ENCODE measurements around the gene TXNDC11. TPM values are rescaled to one million over a fixed set of nuclear protein-coding genes. Genes with fewer than 3 reads are reported as not detected.

Gene TXNDC11
- total RNA-seq, 2 donors from 2014 or later, result 29.5 to 38.1 TPM

DNA sequence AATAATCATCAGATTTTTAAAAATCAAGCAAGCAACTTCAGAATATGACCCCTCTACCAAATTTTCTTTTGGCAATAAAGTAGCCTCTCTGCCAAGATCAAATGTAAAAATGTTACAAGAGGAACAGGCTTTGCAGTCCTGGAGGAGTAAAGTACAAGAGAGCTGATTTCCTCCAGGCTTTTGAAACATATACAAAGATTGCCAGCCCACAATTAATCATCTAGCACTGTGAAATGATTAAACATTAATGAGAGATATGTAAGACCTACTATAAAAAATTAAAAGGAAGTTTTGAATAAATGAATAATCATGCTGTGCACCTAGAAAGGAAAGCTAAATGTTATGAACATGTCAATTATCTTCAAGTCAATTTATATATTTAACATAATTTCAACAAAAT, 26.3 kb downstream of the TXNDC11 start:
- Histone ChIP-seq H3K4me1 (no peaks in the 10 kb centered on the region), H3K9me3 (no peaks in the 10 kb centered on the region), H3K36me3 (peaks cover 32% of the 10 kb centered on the region), H3K4me3 (no peak overlapping the region), H3K27me3 (no peaks in the 10 kb centered on the region), H3K27ac (no peak overlapping the region)
- no peak for DNase-seq (ENCODE audit: low spot score)
- TF ChIP-seq, protein P1, sequence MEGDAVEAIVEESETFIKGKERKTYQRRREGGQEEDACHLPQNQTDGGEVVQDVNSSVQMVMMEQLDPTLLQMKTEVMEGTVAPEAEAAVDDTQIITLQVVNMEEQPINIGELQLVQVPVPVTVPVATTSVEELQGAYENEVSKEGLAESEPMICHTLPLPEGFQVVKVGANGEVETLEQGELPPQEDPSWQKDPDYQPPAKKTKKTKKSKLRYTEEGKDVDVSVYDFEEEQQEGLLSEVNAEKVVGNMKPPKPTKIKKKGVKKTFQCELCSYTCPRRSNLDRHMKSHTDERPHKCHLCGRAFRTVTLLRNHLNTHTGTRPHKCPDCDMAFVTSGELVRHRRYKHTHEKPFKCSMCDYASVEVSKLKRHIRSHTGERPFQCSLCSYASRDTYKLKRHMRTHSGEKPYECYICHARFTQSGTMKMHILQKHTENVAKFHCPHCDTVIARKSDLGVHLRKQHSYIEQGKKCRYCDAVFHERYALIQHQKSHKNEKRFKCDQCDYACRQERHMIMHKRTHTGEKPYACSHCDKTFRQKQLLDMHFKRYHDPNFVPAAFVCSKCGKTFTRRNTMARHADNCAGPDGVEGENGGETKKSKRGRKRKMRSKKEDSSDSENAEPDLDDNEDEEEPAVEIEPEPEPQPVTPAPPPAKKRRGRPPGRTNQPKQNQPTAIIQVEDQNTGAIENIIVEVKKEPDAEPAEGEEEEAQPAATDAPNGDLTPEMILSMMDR (IDR thresholded peaks at IDR 0.05), result no peak

DNA sequence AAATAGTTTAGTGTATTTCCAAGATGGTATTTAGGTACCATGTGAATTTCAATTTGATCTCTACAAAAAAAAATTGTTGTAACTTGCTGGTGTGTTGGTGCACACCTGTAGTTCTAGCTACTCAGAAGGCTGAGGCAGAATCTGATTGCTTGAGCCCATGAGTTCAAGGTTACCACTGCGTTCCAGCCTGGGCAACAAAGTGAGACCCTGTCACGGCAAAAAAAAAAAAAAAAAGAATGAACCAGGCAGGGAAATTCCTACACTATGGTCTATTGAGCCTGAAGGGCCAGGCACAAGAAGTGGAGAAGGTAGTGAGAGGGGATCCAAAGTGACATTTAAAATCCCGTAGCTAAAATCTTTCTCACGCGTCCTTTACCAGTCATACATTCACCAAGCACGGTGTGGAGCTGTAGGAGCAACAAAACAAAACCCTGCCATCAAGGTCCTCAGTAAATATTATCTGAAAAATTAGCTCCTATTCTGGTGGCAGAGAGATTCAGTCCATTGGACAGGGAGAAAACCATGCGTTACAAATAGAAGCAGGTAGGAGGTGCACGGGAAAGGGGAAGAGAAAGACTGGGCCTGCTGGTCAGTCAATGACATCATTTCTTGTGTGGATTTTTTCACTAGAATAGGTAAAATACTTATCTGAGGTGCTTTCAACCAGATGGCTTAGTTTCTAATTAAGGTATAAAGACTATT, 27.3 kb downstream of the TXNDC11 start:
- no peaks in the 10 kb centered on the region for H3K4me1 ChIP-seq
- no peaks in the 10 kb centered on the region for H3K27me3 ChIP-seq
- no peak for DNase-seq (ENCODE audit: low spot score)
- peaks cover 32% of the 10 kb centered on the region for H3K36me3 ChIP-seq
- no peak overlapping the region for H3K27ac ChIP-seq
- H3K4me3 ChIP-seq, result no peak overlapping the region
- TF ChIP-seq, protein P1 (IDR thresholded peaks at IDR 0.05), result no peak
- no peaks in the 10 kb centered on the region for H3K9me3 ChIP-seq

DNA sequence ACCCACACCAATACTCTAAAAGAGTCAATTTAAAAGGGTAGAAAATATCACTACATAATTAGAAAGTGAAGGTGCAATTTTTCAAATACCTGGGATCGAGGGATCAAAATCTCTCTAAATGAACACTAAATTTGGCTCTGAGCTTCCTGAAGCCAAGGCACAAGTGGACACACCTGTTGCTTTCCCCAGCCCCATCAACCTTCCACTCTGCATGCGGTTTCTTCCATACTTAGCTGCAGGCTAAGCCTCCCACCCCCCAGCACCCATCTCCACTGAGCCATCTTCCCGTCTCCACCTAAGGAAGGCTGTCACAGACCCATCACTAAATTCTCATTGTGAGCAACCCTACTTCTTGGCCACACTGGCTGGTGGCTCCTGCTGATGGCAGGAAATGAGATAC, 30.5 kb downstream of the TXNDC11 start:
- Histone ChIP-seq H3K4me1 (peaks cover 0 to 5% of the 10 kb centered on the region in 2 donors), H3K27me3 (no peaks in the 10 kb centered on the region), H3K36me3 (peaks cover 28% of the 10 kb centered on the region), H3K4me3 (no peak overlapping the region), H3K27ac (no peak overlapping the region), H3K9me3 (no peaks in the 10 kb centered on the region)
- TF ChIP-seq, protein P1 (IDR thresholded peaks at IDR 0.05), result no peak
- no peak for DNase-seq (ENCODE audit: low spot score)

DNA sequence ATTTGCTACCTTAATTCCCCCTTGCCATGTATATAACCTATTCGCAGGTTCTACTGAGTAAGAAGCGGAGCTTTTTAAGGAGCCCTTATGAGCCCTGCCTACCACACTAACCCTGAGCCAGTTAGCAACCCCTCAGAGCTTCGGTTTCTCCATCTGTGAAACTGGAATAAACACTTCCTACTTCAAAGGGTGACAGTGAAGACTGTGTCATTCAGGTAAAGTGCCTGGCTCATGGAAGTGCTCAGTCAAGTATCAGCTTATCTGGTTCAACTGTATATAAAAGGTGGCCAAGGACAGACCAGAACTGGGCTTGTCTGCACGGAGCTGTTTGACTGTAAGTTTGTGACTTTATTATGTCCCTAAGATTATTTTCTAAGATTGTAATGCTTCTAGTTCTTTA, 31.0 kb downstream of the TXNDC11 start:
- Histone ChIP-seq H3K9me3 (no peaks in the 10 kb centered on the region), H3K27me3 (no peaks in the 10 kb centered on the region), H3K4me3 (no peak overlapping the region), H3K27ac (no peak overlapping the region), H3K36me3 (peaks cover 28% of the 10 kb centered on the region), H3K4me1 (peaks cover 0 to 9% of the 10 kb centered on the region in 2 donors)
- no peak for DNase-seq (ENCODE audit: low spot score)
- TF ChIP-seq, protein P1 (IDR thresholded peaks at IDR 0.05), result no peak

DNA sequence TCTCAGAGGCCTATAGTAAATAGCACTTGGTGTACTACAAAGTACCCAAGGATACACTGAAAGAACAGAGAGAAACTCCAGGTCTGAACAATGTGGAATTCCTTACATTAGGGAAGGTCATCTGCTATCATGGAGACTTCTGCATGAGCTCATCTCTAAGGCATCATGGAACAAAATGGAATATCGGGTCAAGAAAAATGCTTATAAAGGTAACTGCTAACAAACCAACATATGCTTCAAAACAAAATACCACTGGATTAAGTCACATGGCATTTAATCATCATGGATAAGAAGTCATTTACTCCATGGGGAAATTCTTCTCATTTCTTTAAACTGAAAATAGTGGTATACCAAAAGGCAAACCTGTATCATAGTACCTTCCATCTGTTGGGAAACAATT, 34.2 kb downstream of the TXNDC11 start:
- H3K4me3 ChIP-seq, result no peak overlapping the region
- H3K27ac ChIP-seq, result peak overlapping the region; percentile 44 to 78
- DNase-seq (ENCODE audit: low spot score), result no peak
- peaks cover 0 to 23% of the 10 kb centered on the region in 2 donors for H3K4me1 ChIP-seq
- H3K36me3 ChIP-seq, result peaks cover 22% of the 10 kb centered on the region
- no peaks in the 10 kb centered on the region for H3K27me3 ChIP-seq
- no peaks in the 10 kb centered on the region for H3K9me3 ChIP-seq
- TF ChIP-seq, protein P1 (IDR thresholded peaks at IDR 0.05), result no peak

All from right atrium auricular region (tissue), 2 donors.